DMS153 (cell line): ENCODE measurements around the gene USP32.
A peak's percentile ranks its signal among the peaks of the same experiment; 100 is the strongest.
"Not testable (repeated sequence)": the region's sequence is repeated elsewhere in the genome, so short reads cannot be mapped to it uniquely, and the experiment has no call there.

Experiments used
- DNase-seq: peaks from one replicate; lab custom pipeline; 2025; lab: John Stamatoyannopoulos, UW

Gene USP32, protein sequence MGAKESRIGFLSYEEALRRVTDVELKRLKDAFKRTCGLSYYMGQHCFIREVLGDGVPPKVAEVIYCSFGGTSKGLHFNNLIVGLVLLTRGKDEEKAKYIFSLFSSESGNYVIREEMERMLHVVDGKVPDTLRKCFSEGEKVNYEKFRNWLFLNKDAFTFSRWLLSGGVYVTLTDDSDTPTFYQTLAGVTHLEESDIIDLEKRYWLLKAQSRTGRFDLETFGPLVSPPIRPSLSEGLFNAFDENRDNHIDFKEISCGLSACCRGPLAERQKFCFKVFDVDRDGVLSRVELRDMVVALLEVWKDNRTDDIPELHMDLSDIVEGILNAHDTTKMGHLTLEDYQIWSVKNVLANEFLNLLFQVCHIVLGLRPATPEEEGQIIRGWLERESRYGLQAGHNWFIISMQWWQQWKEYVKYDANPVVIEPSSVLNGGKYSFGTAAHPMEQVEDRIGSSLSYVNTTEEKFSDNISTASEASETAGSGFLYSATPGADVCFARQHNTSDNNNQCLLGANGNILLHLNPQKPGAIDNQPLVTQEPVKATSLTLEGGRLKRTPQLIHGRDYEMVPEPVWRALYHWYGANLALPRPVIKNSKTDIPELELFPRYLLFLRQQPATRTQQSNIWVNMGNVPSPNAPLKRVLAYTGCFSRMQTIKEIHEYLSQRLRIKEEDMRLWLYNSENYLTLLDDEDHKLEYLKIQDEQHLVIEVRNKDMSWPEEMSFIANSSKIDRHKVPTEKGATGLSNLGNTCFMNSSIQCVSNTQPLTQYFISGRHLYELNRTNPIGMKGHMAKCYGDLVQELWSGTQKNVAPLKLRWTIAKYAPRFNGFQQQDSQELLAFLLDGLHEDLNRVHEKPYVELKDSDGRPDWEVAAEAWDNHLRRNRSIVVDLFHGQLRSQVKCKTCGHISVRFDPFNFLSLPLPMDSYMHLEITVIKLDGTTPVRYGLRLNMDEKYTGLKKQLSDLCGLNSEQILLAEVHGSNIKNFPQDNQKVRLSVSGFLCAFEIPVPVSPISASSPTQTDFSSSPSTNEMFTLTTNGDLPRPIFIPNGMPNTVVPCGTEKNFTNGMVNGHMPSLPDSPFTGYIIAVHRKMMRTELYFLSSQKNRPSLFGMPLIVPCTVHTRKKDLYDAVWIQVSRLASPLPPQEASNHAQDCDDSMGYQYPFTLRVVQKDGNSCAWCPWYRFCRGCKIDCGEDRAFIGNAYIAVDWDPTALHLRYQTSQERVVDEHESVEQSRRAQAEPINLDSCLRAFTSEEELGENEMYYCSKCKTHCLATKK (N-terminal part only)

DNA sequence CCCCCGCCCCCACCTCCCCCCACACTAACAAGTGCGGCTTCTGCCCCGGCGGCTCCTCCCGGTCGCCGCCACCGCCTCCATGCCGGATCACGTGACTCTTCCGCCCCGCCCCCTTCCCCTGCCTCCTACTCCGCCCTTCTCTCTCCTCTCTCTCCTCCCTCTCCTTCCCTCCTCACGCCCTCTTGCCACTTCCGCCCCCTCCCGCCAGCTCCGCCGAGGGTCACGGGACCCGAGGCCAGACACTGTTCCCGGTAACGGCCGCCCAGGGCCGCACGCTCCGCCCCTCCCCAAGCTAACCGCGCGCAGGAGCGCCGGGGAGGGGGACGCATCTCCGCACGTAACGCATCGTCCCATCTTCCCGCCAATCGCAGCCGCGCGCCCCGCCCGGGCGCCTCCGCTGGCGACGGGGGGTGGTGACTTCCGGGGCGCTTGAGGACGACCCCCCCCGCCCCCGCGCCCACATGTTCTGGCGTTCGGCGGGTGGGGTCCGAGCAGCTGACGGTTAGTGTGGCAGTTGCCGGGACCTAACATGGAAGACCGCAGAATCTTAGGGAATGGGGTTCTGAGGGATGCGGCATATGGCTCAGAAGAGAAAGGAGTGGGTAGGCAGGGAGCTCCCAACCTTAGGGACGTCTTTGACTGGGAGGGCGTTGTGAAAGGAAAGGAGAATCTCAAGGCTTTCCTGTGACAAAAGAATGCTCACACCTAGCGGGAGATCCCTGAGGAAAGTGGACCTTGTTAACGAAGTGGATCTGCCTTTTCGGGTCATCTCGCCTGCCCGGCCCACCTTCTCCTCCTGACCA lies at the start of gene USP32:
TSS of gene USP32 (minus strand) at position 92 of the 803 bp plus-strand sequence. CDS start 194 bp downstream, outside the sequence.
- DNase-seq, result peak; percentile 95

DNA sequence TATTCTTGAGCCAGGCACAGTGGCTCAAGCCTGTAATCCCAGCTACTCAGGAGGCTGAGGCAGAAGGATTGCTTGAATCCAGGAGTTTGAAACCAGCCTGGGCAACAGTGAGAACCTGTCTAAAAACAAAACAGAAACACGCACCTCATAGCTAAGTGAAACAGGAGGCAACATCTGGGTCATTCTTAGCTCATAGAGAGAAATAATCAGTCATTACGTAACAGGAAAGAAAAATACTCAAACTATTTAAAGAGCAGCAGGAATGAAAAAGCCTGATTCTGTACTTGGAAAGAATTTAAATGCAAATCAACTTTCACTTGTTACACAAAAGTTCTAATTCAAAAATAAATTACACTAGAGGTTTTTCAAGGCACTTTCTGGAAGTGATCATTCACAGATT lies 47.6 kb upstream of the USP32 start:
- no peak for DNase-seq

DNA sequence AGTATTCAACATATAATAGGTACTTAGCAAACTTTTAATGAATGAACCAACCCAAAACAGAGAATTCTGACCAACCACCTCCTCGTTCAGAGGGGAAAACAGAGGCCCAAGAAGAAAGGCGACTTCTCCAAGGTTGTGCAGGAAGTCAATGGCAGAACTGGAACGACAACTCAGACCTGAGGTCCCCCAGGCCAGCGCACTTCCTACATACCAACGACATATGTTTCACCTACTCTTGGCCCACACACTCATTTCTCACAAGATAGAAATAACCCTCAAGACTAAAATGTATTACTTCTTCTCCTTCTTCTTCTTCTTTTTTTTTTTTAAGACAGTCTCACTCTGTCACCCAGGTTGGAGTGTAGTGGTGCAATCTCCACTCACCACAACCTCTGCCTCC lies 44.7 kb upstream of the USP32 start:
- DNase-seq, result no peak

DNA sequence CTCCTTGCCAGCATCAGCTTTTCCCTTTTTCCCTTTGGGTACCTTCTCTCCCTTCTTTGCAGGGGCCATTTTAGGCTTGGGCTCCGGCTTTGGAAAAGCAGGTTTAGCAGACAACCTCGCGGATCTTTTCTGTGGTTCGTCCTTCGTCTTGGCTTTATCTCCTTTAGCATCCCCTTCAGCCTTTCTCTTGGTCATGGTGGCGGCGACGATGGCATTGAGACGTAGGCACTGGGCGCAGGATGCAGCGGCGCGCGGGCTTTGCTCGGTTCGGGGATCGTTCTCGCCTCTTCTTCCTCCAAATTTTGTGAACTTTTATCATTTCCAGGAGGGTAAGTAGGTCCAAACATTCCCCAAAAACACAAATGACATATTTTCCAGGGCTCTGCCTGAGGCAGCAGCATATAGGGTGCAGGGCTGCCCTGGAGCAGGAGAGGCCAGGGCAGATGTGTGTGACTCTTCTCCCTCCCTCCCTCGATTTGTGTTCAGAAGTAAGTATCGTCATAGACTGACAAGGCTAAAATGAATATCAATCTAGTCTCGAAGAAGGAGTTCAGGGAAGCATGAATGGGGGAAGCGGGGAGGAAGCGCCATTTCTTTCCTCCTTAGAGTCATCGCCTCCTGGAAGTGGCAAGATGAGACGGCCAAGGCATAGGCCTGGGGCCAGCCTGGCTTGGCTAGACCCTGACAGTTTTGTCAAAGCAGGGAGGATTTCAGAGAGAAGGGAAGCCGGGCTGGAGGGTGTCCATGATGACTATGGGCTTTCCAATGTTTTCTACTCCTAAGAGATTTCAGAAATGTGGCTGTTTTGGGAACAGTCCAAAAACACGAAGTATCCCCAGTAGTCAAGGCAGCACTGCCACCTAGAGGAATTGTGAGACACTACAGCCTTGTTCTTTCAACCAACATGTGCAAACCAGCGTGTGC lies 43.6 kb upstream of the USP32 start:
- DNase-seq, result peak; percentile 37

DNA sequence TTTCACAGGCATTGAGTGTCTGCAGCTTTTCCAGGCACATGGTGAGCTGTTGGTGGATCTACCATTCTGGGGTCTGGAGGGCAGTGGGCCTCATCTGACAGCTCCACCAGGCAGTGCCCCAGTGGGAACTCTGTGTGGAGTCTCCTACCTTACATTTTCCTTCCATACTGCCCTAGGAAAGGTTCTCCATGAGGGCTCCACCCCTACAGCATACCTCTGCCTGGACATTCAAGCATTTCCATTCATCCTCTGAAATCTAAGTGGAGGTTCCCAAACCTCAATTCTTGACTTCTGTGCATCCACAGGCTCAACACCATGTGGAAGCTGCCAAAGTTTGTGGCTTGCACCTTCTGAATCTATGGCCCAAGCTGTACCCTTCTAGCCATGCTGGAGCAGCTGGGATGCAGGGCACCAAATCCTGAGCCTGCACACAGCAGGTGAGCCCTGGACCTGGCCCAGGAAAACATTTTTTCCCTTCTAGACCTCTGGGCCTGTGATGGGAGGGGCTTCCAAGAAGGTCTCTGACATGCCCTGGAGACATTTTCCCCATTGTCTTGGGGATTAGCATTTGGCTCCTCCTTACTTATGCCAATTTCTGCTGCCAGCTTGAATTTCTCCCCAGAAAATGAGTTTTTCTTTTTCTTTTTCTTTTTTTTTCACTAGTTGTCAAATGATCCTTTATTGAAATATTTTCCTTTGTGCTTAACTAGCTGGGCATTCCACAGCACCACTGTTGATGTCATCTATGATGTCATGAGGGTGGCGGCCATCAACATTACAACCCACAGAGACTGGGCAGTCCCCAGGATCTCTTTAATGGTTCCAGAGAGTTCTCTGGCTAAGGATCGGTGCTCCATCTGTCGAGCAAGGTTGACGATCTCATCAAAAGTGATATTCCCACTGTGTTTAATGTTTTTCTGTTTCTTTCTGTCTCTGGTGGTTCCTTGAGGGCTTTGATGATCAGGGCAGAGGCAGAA lies 41.4 kb upstream of the USP32 start:
- DNase-seq, result not testable (repeated sequence)

DNA sequence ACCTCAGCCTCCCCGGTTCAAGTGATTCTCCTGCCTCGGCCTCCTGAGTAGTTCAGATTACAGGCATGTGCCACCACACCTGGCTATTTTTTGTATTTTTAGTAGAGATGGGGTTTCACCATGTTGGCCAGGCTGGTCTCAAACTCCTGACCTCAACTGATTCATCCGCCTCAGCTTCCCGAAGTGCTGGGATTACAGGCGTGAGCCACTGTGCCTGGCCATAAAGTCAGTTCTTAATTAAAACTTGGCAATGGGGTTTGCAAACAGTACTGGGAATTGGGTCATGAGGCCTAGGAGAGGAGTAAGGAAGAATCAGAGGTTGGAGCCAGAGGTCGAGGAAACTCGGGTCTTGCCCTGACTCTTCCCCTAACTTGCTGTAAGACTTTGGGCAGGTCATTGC lies 38.6 kb upstream of the USP32 start:
- not testable (repeated sequence) for DNase-seq

DNA sequence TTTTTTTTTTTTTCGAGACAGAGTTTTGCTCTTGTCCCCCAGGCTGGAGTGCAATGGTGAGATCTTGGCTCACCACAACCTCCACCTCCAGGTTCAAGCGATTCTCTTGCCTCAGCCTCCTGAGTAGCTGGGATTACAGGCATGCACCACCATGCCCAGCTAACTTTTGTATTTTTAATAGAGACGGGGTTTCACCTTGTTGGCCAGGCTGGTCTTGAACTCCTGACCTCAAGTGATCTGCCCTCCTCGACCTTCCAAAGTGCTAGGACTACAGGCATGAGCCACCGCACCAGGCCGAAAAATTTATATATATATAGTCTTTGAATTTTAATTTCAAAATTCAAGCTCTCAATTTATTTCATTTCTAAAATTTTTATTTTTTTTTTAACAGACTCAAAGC lies 36.6 kb upstream of the USP32 start:
- not testable (repeated sequence) for DNase-seq

DNA sequence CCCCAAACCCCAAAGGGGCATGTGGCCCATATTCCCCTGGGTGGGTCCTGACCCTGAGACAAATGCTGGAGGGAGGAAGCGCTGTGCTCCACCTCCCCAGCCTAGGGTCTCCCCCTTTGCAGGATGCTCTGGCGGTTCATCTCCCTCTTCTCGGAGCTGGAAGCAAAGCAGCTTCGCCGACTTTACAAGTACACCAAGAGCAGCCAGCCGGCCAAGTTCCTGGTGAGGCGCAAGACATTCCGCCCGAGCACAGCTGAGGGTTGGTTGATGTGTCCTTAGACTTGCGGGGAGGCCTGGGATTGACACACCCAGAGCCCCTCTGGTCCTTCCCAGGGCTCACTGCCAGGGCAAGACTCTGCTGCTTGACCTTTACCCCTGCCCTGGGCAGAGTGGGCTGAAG lies 34.7 kb upstream of the USP32 start:
- DNase-seq, result no peak

DNA sequence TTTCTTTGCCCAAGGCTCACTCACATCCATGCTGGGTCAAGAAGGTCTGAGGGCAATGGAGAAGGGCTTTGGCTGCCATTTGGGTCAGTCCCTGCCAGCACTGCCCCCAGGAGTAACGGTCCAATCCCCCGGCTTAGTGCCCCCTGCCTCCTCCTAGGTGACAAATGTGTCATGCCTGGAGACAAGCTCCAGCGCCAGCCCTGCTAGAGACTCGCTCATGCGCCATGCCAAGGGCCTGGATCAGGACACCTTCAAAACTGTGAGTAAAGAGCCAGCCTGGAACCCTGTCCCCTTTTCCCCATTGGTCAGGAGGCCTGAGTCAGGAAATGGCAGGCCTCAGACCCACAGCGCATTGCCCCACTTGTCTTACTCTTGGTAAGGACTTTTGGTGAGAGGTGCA lies 33.7 kb upstream of the USP32 start:
- DNase-seq, result no peak

DNA sequence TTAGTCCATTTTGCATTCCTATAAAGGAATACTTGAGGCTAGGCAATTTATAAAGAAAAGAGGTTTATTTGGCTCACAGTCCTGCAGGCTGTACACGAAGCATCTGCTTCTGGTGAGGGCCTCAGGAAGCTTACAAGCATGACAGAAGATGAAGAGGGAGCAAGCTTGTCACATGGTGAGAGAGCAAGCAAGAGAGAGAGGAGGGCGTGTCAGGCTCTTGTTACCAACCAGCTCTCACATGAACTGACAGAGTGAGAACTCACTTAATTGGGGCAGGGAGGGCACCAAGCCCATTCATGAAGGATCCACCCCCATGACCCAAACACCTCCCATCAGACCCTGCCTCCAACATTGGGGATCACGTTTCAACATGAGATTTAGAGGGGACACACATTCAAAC lies 31.9 kb upstream of the USP32 start:
- DNase-seq, result no peak

DNA sequence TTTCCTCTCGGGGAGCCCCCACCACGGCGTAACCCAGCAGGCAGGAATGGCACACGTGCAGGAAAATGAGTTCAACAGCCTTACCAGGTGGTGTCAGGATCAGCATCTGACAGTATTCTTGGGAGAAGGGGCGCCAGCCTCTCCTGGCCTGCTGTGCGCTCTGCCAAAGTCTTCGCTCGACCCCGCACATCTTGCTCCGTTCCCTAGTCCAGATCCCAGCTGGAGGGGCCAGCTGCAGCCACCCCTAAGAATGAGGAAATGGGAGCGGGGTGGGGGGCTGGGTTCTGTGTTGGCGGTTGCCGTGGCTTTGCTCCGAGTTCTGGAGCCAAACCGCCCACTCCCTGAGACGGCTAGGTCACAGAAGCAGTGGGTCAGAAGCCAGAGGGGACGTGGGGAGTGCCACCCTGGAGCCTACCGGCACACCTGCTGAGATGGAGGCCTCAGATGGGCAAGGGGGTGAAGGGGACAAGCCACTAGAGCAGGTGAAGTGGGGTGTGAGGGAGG lies 30.3 kb upstream of the USP32 start, which contains the start of gene CHCT1:
TSS of gene CHCT1 (plus strand) at position 328 of the 504 bp plus-strand sequence. CDS start at position 432, 104 bp downstream.
- no peak for DNase-seq

DNA sequence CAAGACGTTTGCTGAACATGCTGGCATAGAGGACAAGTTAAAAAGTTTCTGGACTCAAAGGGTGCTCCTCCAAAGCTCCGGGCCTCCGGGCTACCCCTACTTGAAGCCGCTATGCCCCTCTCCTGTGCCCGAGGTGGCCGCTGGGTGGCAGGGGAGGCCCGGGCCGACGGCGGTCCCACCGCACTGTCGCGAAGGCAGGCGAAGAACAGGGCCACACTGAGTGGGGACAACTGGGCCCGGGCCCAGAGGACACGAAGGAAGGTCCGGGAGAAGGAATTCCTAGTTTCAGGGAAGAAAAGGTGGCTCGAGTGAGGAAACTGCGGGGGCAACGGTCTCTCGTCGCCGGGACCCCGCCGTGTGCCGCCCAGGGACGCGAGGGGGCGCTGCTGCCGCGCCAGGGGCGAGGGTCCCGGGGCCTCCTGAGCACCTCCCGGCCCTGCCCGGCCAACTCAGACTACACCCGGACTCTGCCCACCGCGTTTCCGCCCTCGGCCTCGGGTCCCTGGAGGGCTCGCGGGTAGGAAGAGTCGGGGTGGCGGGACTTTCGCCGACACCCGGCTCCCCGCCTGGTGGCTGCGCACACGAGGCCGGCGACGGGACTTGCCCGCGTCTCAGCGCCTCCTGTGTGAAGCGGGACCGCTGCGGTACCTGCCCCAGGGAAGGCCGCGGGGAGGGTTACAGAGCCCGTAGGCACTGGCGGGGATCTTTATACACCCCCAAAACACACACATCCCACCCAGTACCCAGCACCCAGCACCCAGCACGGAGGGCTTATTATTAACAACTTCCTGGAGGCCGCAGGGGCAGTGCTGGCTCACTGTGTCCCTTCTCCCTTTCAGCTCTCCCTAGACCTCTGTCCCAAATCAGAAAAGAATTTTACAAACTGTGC lies 29.6 kb upstream of the USP32 start:
- no peak for DNase-seq

DNA sequence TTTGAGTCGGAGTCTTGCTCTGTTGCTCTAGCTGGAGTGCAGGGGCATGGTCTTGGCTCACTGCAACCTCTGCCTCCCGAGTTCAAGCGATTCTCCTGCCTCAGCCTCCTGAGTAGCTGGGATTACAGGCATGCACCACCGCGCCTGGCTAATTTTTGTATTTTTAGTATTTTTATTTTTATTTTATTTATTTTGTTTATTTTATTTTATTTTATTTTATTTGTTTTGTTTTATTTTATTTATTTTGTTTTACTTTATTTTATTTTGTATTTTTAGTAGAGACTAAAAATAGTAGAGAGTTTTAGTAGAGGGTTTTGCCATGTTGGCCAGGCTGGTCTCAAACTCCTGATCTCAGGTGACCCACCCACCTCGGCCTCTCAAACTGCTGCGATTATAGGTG lies 27.9 kb upstream of the USP32 start:
- not testable (repeated sequence) for DNase-seq

DNA sequence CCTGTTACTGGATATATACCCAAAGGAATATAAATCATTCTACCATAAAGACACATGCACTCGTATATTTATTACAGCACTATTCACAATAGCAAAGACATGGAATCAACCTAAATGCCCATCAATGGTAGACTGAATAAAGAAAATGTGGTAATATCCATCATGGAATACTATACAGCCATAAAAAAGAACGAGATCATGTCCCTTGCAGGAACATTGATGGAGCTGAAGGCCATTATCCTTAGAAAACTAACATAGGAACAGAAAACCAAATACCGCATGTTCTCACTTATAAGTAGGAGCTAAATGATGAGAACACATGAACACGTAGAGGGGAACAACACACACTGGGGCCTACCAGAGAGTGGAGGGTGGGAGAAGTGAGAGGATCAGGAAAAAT lies 27.1 kb upstream of the USP32 start:
- not testable (repeated sequence) for DNase-seq

DNA sequence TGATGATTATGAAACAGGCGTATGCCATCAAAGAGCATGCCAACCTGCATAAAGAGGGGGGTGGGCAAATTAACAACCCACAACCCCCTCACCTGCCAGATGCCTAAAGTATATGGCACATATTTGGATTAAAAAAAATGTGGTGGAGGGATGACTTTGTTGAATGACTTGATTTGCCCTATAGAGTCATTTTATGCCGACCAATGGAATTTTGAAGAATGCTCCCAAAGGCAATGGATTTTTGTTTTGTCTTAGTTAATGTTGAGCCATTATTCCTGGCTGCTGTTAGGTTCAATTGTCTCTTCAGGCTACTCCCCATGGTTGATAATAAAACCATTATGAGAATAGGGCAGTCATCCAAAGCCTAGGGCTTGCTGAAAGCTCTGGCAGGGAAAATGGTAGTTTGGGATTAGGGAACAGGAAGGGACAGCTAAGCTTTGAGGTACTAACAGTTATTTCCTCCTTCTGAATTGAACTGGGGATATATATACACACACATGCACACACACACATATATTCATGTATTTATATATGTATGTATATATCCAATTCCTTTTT lies 24.5 kb upstream of the USP32 start:
- no peak for DNase-seq

DNA sequence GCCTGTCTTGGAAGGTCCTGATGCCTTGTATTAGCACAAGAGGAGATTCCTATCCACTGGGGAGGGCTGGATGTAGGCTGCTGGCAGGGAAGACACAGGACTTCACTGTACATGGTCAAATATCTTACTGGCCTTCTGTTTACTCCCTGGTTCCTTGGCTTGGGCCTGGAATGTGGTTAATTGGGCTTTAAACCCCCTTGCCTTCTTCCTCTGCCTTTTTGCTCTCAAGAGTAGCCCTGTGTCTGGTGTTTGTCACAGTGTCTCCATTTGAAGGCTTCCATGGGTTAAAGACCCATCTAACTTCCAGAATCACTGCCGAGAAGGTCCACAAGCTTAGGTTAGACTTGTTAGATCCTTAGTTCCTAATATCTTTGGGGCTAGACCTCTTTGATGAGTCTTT lies 23.2 kb upstream of the USP32 start:
- no peak for DNase-seq

DNA sequence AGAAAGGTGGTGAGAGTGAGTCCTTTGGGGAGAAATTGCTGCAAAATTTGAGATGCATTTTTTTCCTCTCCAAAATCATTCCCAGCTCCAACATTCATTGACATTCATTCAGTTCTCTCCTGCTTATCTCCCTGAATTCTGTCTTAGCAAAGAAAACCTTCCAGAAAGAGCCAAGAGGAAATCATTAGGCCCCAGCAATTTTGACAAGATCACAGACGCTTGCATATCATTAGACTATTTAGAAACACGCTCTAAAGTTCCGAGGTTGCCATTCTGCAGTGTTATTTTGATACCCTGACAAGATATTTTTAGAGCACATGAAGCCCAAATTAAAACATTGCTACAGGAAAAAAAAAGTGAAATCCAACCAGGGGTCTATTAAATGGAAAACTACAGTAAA lies 20.8 kb upstream of the USP32 start:
- no peak for DNase-seq
